Right kidney (tissue), 1 donor: ENCODE data around the gene CHN1.

Experiments used
- DNase-seq: peaks from one replicate; pipeline ENCODE4 v3.0.0-alpha.2; 2016

CHN1 gene

GRCh38 chr2:174924061-174924693, 81.0 kb downstream of the CHN1 start:
- no peak for DNase-seq

- no peak for DNase-seq
These were observed 85.1 kb downstream of the CHN1 start for GRCh38 chr2:174919947-174920595.

GRCh38 chr2:174918886-174919526, 86.2 kb downstream of the CHN1 start:
- DNase-seq: no peak

GRCh38 chr2:174916270-174916930, 88.8 kb downstream of the CHN1 start:
- no peak for DNase-seq

- no peak for DNase-seq
These were observed 90.1 kb downstream of the CHN1 start for GRCh38 chr2:174914853-174915760.

- DNase-seq: no peak
These were observed 96.9 kb downstream of the CHN1 start for GRCh38 chr2:174908284-174908683.

- DNase-seq: no peak
These were observed 102.0 kb downstream of the CHN1 start for GRCh38 chr2:174903264-174903556.

- DNase-seq: no peak
These were observed 102.5 kb downstream of the CHN1 start for GRCh38 chr2:174902506-174903263.

GRCh38 chr2:174901075-174901474, 104.1 kb downstream of the CHN1 start:
- DNase-seq: no peak

GRCh38 chr2:174897286-174897685, 107.9 kb downstream of the CHN1 start:
- no peak for DNase-seq

GRCh38 chr2:174893018-174893417, 112.2 kb downstream of the CHN1 start:
- DNase-seq: no peak

GRCh38 chr2:174892546-174892945, 112.6 kb downstream of the CHN1 start:
- no peak for DNase-seq

- DNase-seq: no peak
These were observed 116.4 kb downstream of the CHN1 start for GRCh38 chr2:174888646-174889271.

GRCh38 chr2:174888146-174888545, 117.0 kb downstream of the CHN1 start:
- no peak for DNase-seq

GRCh38 chr2:174882416-174882815, 122.8 kb downstream of the CHN1 start:
- DNase-seq: no peak

GRCh38 chr2:174881678-174882077, 123.5 kb downstream of the CHN1 start:
- DNase-seq: no peak

GRCh38 chr2:174878537-174879147, 126.5 kb downstream of the CHN1 start:
- no peak for DNase-seq

- no peak for DNase-seq
These were observed 127.4 kb downstream of the CHN1 start for GRCh38 chr2:174877751-174878150.

GRCh38 chr2:174877301-174877700, 127.9 kb downstream of the CHN1 start:
- DNase-seq: no peak

GRCh38 chr2:174874085-174874484, 131.1 kb downstream of the CHN1 start:
- no peak for DNase-seq

- no peak for DNase-seq
These were observed 131.7 kb downstream of the CHN1 start for GRCh38 chr2:174873471-174873870.
